ENCODE results near the gene ERCC6. TPM values are rescaled to one million over a fixed set of nuclear protein-coding genes. Genes with fewer than 3 reads are reported as not detected.

Gene ERCC6
- 100 to 1,000 TPM in 1 of 8 experiments, 10 to 100 TPM in 6, 1 to 10 TPM in 1; 9.9 to 112 (median 15.3) TPM for total RNA-seq

DNA sequence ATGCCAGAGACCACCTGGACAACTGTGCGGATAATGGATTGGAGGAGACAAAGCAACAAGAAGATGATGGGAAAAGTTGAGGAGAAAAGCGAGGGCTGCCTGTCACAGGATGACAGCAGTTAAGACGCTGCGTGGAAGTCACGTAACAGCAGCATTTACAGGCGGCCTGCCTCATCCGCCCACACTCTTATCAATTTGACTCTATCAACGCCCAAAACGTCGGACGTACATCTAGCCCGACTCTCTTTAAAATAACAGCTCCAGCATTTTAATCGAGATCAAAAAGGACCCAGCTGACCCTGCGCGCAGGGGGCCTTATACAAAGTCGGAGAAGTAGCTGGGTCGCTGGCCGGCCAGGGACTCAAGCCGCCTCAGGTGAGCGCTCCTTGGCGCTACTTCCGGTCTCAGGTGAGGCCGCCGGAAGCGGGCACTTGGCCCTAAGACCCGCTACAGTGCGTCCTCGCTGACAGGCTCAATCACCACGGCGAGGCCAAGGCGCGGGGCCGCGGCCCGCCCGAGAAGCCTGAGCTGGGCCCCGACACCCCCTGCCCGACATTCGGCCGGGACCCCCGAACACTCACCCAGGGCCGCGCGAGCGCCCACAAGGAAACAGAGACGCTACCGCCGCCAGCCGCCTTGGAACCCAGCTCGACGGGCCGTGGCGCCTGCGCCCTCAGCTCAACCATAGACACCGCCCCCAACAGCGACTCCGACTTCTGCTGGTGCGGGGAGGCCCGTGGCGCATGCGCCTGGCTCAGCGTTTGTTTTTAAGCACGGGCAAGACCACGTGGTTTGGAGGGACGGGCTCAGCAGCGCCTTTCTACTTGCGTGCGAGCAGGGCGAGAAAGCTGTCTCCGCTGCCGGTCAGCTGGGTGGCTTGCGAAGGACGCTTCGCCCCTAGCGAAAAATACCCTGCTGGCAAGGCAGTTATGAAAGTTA, at the start of gene ERCC6:
Gene ERCC6, minus strand, starts transcription at position 741 of the 939 bp plus-strand sequence.
- peak; percentile 79 to 98 (median 96) for ATAC-seq (replicated peaks in 6 of 8)
- 0 to 47% (median 6%) methylated on average over 1 to 20 of the region's 75 CpGs for WGBS, 10 experiments

DNA sequence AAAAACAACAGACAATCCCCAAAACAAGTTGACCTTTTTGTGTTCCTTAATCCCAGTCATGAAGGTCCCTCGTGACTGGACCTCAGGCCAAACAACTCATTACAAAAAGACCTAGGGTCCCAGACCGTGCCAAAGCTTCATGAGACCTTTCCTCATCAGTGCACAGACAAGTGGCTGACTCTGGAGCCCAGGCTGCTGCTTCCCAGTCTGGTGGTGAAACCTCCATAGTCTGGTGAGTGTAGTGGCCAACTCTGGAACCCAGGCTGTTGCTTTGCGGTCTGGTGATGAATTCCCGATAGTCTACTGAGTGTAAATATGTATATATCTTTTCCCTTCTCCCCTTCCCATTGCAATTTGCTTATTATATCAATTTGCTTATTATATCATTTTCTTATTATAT, 49.1 kb upstream of the ERCC6 start:
- H3K4me3 ChIP-seq, result no peak overlapping the region
- in situ Hi-C loops (cut with MboI; ENCODE audit: low pct_unique_long_range_greater_than_20kb in 2 of 9, low sequenced_read_pairs in 9 of 9, unreplicated experiment in 9 of 9), result loop anchor here in 1 of 9 experiments (25.0 kb wide), 1 partner anchor 324 kb away; no protein-coding TSS in a partner anchor
- 44 to 100% (median 71%) methylated on average over 1 to 4 of the region's 4 CpGs; no CpG with 5 or more reads in 3 of the 10 experiments for WGBS, 10 experiments
- H3K4me1 ChIP-seq (replicated peaks in 1 of 2), result no peaks in the 10 kb centered on the region
- no peak overlapping the region for H3K27ac ChIP-seq
- ATAC-seq (replicated peaks in 6 of 8), result no peak

More for the DNA sequence above, at the start of gene ERCC6:
- H3K4me1 ChIP-seq (replicated peaks in 1 of 2), result peaks cover 7 to 8% of the 10 kb centered on the region in 2 donors
- in situ Hi-C loops (cut with MboI; ENCODE audit: low pct_unique_long_range_greater_than_20kb in 2 of 9, low sequenced_read_pairs in 9 of 9, unreplicated experiment in 9 of 9), result no loop called here
- H3K4me3 ChIP-seq, result peak within 1 kb of the TSS; percentile 68 to 90 (median 76)
- peak within 1 kb of the TSS; percentile 75 to 85 for H3K27ac ChIP-seq

DNA sequence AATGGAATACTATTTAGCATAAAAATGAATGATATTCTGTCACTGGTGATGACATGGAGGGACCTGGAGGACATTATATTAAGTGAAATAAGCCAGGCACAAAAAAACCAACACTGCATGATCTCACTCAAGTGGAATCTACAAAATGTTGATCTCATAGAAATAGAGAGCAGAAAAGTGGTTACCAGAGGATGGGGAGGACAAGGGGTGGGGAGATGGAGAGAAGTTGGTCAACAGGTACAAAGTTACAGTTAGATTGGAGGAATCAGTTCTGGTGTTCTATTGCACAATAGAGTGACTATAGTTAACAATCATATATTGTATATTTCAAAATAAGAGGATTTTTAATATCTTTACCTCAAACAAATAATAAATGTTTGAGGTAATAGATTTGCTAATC, 46.5 kb upstream of the ERCC6 start:
- H3K27ac ChIP-seq, result no peak overlapping the region
- no peaks in the 10 kb centered on the region for H3K4me1 ChIP-seq (replicated peaks in 1 of 2)
- peak in 1 of 8 experiments; percentile 39 for ATAC-seq (replicated peaks in 6 of 8)
- in situ Hi-C loops (cut with MboI; ENCODE audit: low pct_unique_long_range_greater_than_20kb in 2 of 9, low sequenced_read_pairs in 9 of 9, unreplicated experiment in 9 of 9), result loop anchor here in 1 of 9 experiments (25.0 kb wide), 1 partner anchor 327 kb away; no protein-coding TSS in a partner anchor
- H3K4me3 ChIP-seq, result no peak overlapping the region

DNA sequence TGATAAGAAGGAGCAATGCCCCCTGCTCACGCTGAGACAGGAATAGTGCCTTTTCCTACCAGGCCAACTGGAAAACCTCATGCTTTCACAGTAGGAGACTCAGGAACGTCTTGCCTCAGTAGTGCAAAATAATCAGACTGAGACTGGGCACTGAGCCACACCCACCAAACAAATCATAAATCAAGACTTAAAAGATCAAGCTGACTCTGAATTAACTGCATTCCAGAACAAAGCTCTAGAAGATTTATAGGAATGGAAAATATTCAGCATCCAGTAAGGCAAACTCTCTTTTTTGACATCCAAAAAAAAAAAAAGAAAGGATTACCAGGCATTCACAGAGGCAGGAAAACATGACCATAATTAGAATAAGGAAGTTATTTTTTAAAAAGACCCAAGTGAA, 40.7 kb upstream of the ERCC6 start:
- Histone ChIP-seq H3K4me3 (no peak overlapping the region), H3K27ac (no peak overlapping the region), H3K4me1 (replicated peaks in 1 of 2) (no peaks in the 10 kb centered on the region)
- ATAC-seq (replicated peaks in 6 of 8), result peak in 3 of 8 experiments; percentile 62 to 72 (median 70)
- 0 to 83% (median 37%) methylated on average over 1 to 2 of the region's 2 CpGs for WGBS, 10 experiments
- in situ Hi-C loops (cut with MboI; ENCODE audit: low pct_unique_long_range_greater_than_20kb in 2 of 9, low sequenced_read_pairs in 9 of 9, unreplicated experiment in 9 of 9), result loop anchor here in 1 of 9 experiments (25.0 kb wide), 1 partner anchor 333 kb away; no protein-coding TSS in a partner anchor

DNA sequence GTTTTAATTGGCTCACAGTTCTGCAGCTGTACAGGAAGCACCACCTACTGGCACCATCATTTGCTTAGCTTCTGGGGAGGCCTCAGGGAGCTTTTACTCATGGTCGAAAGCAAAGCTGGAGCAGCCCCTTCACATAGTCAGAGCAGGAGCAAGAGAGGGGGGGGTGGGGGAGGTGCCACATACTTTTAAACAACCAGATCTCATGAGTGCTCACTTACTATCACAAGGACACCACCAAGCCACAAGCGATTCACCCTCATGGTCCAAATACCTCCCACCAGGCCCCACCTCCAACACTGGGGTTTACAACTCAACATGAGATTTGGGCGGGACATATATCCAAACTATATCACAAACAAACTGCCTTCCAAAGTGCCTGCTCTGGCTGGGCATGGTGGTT, 39.5 kb upstream of the ERCC6 start:
- in situ Hi-C loops (cut with MboI; ENCODE audit: low pct_unique_long_range_greater_than_20kb in 2 of 9, low sequenced_read_pairs in 9 of 9, unreplicated experiment in 9 of 9), result loop anchor here in 1 of 9 experiments (25.0 kb wide), 1 partner anchor 334 kb away; no protein-coding TSS in a partner anchor

DNA sequence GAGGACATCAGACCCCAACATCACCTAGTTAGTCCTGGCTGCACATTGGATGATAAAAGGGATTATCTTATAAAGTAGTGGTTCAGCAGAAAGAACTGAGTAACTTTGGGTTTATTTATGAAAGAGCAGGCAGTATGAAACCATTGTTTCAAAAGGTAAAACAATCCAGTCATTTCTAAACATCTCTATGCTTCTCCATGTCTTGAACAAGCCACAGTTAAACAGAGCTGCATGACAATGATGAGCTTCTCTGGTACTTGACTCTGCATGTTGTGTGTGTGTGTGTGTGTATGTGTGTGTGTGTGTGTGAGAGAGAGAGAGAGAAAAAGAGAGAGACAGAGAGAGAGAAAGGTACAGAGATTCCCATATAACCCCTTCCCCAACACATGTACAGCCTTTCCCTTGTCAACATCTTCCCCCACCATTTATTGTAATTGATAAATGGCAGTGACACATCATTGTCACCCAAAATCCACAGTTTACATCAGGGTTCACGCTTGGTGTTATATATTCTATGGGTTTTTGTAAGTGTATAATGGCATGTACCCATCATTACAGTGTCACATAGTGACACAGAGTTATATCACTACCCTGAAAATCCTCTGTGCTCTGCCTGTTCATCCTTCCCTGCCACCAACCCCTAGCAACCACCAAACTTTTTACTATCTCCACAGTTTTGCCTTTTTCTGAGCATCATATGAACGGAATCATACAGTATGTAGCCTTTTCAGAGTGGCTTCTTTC, 38.4 kb upstream of the ERCC6 start:
- no peak for ATAC-seq (replicated peaks in 6 of 8)
- H3K4me3 ChIP-seq, result no peak overlapping the region
- H3K4me1 ChIP-seq (replicated peaks in 1 of 2), result no peaks in the 10 kb centered on the region
- in situ Hi-C loops (cut with MboI; ENCODE audit: low pct_unique_long_range_greater_than_20kb in 2 of 9, low sequenced_read_pairs in 9 of 9, unreplicated experiment in 9 of 9), result loop anchor here in 1 of 9 experiments (25.0 kb wide), 1 partner anchor 335 kb away; no protein-coding TSS in a partner anchor
- 0 to 100% (median 64%) methylated on average over 1 to 2 of the region's 2 CpGs; no CpG with 5 or more reads in 2 of the 10 experiments for WGBS, 10 experiments
- H3K27ac ChIP-seq, result no peak overlapping the region

More for the DNA sequence above, 39.5 kb upstream of the ERCC6 start:
- WGBS, 10 experiments, result 83 to 100% (median 100%) methylated on average over 1 to 2 of the region's 3 CpGs; no CpG with 5 or more reads in 7 of the 10 experiments
- Histone ChIP-seq H3K4me1 (replicated peaks in 1 of 2) (no peaks in the 10 kb centered on the region), H3K4me3 (no peak overlapping the region), H3K27ac (no peak overlapping the region)
- ATAC-seq (replicated peaks in 6 of 8), result no peak

DNA sequence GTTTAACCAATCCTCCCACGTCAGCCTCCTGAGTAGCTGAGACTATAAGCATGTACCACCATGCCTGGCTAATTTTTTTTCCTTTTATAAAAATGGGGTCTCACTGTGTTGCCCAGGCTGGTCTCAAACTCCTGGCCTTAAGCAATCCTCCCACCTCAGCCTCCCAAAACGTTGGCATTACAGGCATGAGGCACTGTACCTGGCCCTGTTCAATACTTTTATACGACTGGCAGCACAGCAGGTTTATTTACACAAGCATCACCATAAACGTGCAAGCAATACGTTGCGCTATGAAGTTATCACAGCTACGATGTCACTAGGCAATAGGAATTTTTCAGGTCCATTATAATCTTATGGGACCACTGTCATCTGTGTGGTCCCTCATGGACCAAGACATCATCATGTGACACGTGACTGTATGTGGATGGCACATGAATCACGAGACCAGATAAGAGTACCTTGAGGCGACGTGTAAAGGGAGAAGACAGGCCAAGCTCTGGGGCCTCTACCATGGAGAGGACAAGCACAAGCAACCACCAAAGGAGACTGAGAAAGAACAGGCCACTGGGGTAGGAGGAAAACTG, 36.7 kb upstream of the ERCC6 start:
- Histone ChIP-seq H3K4me3 (no peak overlapping the region), H3K27ac (no peak overlapping the region), H3K4me1 (replicated peaks in 1 of 2) (peaks cover 0 to 2% of the 10 kb centered on the region in 2 donors)
- in situ Hi-C loops (cut with MboI; ENCODE audit: low pct_unique_long_range_greater_than_20kb in 2 of 9, low sequenced_read_pairs in 9 of 9, unreplicated experiment in 9 of 9), result loop anchor here in 1 of 9 experiments (25.0 kb wide), 1 partner anchor 337 kb away; no protein-coding TSS in a partner anchor
- no peak for ATAC-seq (replicated peaks in 6 of 8)
- 0 to 88% (median 80%) methylated on average over 1 to 11 of the region's 11 CpGs; no CpG with 5 or more reads in 1 of the 10 experiments for WGBS, 10 experiments

DNA sequence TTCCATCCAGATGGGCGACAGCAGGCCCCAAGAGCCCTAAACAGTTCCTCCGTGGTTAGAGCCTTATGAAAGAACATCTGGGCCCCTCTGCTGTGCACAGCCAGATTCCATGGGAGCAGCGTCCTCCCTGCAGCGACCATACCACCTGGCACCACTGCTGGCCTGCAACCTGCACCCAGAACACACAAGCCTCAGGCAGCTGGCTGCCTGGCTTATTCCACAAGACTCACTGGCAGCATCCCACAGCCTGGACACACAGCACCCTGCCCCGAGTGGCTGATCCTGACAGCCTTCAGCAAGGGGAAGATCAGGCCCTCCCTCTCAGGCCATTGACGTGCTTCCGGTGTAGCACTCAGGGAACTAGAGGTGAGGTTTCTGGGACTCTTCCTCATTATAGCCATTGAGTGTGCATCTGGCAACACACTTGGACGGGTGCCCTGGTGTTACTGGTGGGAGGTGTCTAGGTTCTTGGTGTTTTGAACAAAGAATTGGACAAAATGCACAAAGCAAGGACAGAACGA, 33.7 kb upstream of the ERCC6 start:
- WGBS, 10 experiments, result 34 to 89% (median 80%) methylated on average over 1 to 8 of the region's 9 CpGs; no CpG with 5 or more reads in 4 of the 10 experiments
- ATAC-seq (replicated peaks in 6 of 8), result no peak
- in situ Hi-C loops (cut with MboI; ENCODE audit: low pct_unique_long_range_greater_than_20kb in 2 of 9, low sequenced_read_pairs in 9 of 9, unreplicated experiment in 9 of 9), result no loop called here
- Histone ChIP-seq H3K27ac (no peak overlapping the region), H3K4me1 (replicated peaks in 1 of 2) (peaks cover 0 to 2% of the 10 kb centered on the region in 2 donors), H3K4me3 (no peak overlapping the region)

DNA sequence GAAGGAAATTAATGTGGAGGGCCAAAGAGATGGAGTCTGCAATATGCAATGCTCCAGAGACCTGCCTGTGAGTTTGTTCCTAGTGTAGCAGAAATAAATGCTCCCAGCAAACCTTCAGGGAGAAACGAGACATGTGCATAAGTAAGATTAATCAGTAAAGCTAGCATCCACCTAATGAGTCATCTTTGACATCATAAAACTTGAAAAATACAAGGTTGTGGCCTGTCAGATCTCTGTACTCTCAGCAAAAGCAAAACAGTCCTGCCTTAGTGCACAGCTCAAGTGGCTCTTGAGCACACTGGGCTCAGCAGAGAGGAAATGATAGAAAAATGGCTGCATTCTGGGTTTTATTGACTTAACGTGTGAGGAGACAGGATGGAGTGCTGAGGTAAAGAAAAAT, 32.5 kb upstream of the ERCC6 start:
- in situ Hi-C loops (cut with MboI; ENCODE audit: low pct_unique_long_range_greater_than_20kb in 2 of 9, low sequenced_read_pairs in 9 of 9, unreplicated experiment in 9 of 9), result no loop called here
- ATAC-seq (replicated peaks in 6 of 8), result peak; percentile 32 to 87 (median 68)
- Histone ChIP-seq H3K27ac (no peak overlapping the region), H3K4me3 (no peak overlapping the region), H3K4me1 (replicated peaks in 1 of 2) (peaks cover 0 to 2% of the 10 kb centered on the region in 2 donors)
- 19 to 60% (median 43%) methylated on average over 1 to 2 of the region's 2 CpGs; no CpG with 5 or more reads in 1 of the 10 experiments for WGBS, 10 experiments

DNA sequence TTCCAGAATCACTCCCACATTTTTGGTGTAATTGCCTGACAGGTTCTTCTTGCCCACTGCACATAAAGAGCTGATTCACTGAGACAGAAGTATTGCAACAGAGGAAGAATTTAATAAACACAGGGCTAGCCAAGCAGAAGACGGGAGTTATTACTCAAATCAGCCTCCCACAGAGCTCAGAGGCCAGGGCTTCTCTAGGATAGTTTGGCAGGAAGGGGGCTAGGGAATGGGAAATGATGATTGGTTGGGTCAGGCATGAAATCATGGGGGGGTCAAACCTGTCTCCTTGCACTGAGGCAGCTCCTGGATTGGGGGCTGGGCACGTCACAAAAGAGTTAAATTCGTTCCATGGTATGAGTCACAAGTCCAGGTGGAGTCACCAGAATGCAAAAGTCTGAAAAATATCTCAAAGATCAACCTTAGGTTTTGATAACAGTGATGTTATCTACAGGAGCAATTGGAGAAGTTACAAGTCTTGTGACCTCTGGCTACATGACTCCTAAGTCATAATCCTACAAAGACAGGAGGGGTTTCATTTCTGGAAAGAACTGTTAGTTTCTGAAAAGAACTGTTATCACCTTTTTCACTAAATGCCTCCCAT, 30.2 kb upstream of the ERCC6 start:
- H3K27ac ChIP-seq, result no peak overlapping the region
- ATAC-seq (replicated peaks in 6 of 8), result peak in 2 of 8 experiments; percentile 22 to 47
- in situ Hi-C loops (cut with MboI; ENCODE audit: low pct_unique_long_range_greater_than_20kb in 2 of 9, low sequenced_read_pairs in 9 of 9, unreplicated experiment in 9 of 9), result no loop called here
- no peak overlapping the region for H3K4me3 ChIP-seq
- peaks cover 0 to 2% of the 10 kb centered on the region in 2 donors for H3K4me1 ChIP-seq (replicated peaks in 1 of 2)
- WGBS, 10 experiments, result 0 to 67% (median 50%) methylated on average over 1 to 3 of the region's 3 CpGs; no CpG with 5 or more reads in 3 of the 10 experiments

DNA sequence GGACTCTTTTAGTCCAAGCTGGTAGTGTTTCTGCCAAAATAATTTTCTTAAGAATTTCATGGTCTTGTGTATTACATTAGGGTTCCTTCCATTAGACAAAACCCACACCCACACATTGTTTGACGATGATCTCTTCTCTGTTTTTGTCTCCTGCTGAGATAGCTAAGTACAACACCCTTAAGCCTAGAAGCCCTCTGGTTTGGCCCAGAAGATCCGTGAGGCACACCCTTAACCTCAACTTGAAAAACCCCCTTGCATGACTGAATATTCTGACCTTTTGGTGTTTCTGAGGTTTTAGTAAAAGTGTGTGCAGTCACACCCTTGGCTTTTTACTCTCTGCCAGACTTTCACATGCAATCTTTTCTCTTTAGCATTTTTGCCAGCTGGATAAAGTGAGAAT, 29.3 kb upstream of the ERCC6 start:
- 0 to 94% (median 71%) methylated on average over 1 to 2 of the region's 2 CpGs; no CpG with 5 or more reads in 1 of the 10 experiments for WGBS, 10 experiments

DNA sequence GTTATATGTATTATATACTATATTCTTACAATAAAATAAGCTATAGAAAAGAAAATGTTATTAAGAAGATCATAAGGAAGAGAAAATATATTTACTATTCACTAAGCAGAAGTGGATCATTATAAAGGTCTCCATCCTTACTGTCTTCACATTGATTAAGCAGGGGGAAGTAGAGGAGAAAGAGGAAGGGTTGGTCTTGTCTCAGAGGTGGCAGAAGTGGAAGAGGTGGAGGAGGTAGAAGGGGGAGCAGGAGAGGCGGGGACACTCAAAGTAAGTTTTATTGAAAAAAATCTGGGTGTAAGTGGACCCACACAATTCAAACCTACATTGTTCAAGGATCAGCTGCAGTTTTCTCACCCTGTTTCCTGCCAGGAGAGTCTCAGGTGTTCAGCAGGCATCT, 28.9 kb upstream of the ERCC6 start:
- Histone ChIP-seq H3K4me1 (replicated peaks in 1 of 2) (peaks cover 0 to 2% of the 10 kb centered on the region in 2 donors), H3K27ac (no peak overlapping the region), H3K4me3 (no peak overlapping the region)
- peak in 1 of 8 experiments; percentile 2 for ATAC-seq (replicated peaks in 6 of 8)
- WGBS, 10 experiments, result 0 to 88% (median 73%) methylated on average over 1 of the region's 1 CpG; no CpG with 5 or more reads in 3 of the 10 experiments
- in situ Hi-C loops (cut with MboI; ENCODE audit: low pct_unique_long_range_greater_than_20kb in 2 of 9, low sequenced_read_pairs in 9 of 9, unreplicated experiment in 9 of 9), result no loop called here

More for the DNA sequence above, 29.3 kb upstream of the ERCC6 start:
- Histone ChIP-seq H3K27ac (no peak overlapping the region), H3K4me3 (no peak overlapping the region), H3K4me1 (replicated peaks in 1 of 2) (peaks cover 0 to 2% of the 10 kb centered on the region in 2 donors)
- peak in 3 of 8 experiments; percentile 65 to 77 (median 74) for ATAC-seq (replicated peaks in 6 of 8)
- in situ Hi-C loops (cut with MboI; ENCODE audit: low pct_unique_long_range_greater_than_20kb in 2 of 9, low sequenced_read_pairs in 9 of 9, unreplicated experiment in 9 of 9), result no loop called here

Data from motor neuron (in vitro differentiated cells).